Cardiac septum (tissue), 1 donor: ENCODE data around the gene WDPCP. TPM values are rescaled to one million over a fixed set of nuclear protein-coding genes. Genes with fewer than 3 reads are reported as not detected.
"Not testable (repeated sequence)": the region's sequence is repeated elsewhere in the genome, so short reads cannot be mapped to it uniquely, and the experiment has no call there.

ENCODE experiments used
- DNase-seq: peaks from one replicate; pipeline ENCODE4 v3.0.0-alpha.2; 2020; ENCODE audit warnings: low spot score
- intact Hi-C: fragments of 100-400 bp; cut with DNase I; formaldehyde crosslinking; loops from one replicate; pipeline ENCODE4 v1.14.0; 2022
- long read RNA-seq: library from polyadenylated mRNA; unstranded; transcript quantifications from one replicate; pipeline ENCODE4 v2.0.0, GENCODE V29; 2021
- total RNA-seq: library from RNA; stranded (reverse); fragmentation: NEBNext Ultra II Directional; extraction: Animal tissue kit (Norgen Biotek cat#: 25700); gene quantifications from one replicate; pipeline ENCODE4 v1.2.1, GENCODE V29; 2021
- donor health status: DM: no; HTN: no; CAD: no.

The WDPCP gene
- 27.3 TPM for total RNA-seq
- long read RNA-seq, partial matches to known transcripts, result 8 of 58 reads
- long read RNA-seq, other reads (novel, unspliced or antisense), result 47 of 58 reads

- peak; percentile 97 for DNase-seq
- intact Hi-C loops, result loop anchor here (5.0 kb wide), 1 partner anchor 254 kb away; the partner anchor contains the start of gene UGP2
Measured at GRCh38 chr2:63588385-63589147, at the start of gene WDPCP, which contains the start of gene MDH1. WDPCP (minus strand) TSS chr2:63588477; CDS start chr2:63588271, 206 bp downstream. MDH1 (plus strand) TSS chr2:63588963; CDS start chr2:63589044, 81 bp downstream.

DNA sequence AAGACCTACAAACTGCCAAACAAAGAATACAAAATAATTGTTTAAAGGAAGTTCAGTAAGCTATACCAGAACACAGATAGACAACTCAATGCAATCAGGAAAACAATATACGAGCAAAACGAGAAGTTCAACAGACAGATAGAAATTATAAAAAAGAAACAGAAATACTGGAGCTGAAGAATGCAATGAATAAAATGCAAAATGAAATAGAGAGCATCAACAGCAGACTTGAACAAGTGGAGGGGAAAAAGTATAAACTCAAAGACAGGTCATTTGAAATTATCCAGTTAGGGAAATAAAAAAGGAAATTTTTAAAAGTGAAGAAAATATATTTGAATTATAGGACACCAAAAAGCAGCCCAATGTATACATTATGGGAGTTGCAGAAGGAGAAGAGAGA is 44.1 kb upstream of the WDPCP start:
- DNase-seq, result no peak
- intact Hi-C loops, result no loop called here

DNA sequence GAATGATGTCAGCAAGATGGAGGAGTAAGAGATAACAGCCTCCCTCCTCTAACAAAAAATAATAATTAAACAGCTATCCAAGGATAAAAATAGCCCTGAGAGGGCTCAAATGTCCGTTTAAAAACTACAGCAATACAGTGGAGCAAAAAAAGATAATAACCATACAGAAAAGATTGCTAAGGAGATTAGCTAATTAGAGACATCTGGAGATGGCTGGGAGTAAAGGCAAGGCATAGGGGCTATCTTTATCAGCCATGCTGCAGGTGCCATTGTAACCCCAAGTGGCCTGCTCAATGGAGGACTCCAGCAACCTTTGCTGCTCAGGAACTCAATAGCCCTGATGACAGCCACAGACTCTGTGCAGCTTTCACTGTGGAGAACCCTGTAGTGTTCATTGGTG is 43.2 kb upstream of the WDPCP start:
- no peak for DNase-seq
- intact Hi-C loops, result no loop called here

DNA sequence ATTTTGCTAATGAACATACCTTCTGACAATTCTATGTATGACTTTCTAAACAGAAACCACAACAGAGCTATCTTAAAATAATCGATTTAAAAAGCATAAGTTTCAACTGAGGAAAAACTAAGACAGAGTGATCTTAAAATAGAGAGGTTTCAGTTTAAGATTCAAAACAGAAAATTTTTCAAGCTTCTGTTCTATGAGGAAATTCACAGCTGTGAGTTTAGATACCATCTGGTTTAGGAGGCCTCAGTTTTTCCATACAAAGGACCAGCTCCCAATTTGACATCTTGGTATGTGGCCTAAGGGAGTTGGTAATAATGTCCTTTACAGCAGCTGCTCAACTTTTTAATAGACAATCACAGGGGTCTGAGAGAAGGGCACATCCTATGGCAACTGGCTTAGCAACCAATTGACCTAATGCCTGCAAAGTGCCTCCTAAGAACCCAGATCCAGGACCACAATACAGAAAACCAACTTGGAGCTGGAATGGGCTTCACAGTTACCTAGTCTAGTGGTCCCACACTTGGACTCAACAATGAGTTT is 40.2 kb upstream of the WDPCP start:
- intact Hi-C loops, result no loop called here
- DNase-seq, result no peak

DNA sequence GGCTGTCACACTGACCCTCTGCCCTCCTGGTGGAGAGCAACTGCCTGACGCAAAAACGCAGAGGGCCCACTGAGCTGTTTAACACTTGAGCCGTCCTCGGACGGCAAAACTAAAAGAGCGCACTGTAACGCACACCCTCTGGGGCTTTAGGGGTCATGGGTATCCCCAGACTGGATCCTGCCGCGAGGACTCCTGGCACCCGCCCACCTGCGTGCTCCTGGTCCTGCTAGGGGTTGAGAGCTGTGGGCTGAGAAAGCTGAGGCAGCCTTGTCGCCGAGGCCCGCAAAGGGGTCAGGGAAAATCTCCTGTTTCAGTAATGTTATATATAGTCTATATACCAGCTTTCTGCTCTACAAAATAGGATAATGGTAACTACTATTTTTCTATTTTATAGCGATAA is 39.6 kb upstream of the WDPCP start:
- intact Hi-C loops, result no loop called here
- no peak for DNase-seq

DNA sequence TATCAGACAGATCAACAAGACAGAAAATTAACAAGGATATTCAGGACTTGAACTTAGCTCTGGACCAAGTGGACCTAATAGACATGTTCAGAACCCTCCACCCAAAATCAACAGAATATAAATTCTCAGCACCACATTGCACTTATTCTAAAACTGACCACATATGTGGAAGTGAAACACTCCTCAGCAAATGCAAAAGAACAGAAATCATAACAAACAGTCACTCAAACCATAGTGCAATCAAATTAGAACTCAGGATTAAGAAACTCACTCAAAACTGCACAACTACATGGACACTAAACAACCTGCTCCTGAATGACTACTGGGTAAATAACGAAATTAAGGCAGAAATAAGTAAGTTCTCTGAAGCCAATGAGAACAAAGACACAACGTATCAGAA is 35.5 kb upstream of the WDPCP start:
- DNase-seq, intact Hi-C loops: not testable (repeated sequence)

DNA sequence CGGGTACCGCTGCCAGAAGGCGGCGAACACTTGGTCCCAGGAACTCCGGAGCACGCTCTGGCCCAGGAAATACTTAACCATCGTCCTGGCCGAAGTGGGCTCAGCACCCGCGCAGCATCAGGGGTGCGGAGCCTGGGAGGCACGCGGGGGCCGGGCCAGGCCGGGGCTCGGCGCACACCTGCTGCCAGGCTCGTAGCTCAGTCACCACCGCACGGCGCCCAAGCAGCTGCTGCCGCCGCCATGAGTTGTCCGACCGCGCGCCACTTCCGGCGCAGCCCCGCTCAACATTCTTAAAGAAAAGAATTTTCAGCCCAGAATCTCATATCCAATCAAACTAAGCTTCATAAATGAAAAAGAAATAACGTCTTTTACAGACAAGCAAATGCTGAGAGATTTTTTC is 34.5 kb upstream of the WDPCP start:
- DNase-seq, result no peak
- intact Hi-C loops, result no loop called here

DNA sequence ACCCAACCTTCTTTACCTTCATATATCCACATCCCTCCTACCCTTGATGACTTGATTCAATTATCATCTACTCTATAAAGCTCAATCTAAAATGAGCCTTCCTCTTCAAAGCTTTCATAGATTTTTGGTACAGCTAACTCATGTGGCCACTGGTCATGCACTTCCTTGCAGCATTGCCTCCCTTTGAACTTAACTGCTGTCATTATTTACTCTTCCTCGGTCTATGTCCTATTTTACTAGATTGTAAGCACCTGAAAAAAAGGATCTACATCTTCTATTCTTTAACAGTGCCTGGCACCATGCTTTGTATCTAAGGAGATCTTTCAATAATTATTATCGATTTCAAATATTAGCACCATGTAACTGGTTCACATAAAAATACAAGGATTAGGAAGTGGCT is 31.1 kb upstream of the WDPCP start:
- no peak for DNase-seq
- intact Hi-C loops, result no loop called here

GRCh38 chr2:63617366-63617765 is 29.1 kb upstream of the WDPCP start:
- DNase-seq, result no peak
- intact Hi-C loops, result no loop called here

DNA sequence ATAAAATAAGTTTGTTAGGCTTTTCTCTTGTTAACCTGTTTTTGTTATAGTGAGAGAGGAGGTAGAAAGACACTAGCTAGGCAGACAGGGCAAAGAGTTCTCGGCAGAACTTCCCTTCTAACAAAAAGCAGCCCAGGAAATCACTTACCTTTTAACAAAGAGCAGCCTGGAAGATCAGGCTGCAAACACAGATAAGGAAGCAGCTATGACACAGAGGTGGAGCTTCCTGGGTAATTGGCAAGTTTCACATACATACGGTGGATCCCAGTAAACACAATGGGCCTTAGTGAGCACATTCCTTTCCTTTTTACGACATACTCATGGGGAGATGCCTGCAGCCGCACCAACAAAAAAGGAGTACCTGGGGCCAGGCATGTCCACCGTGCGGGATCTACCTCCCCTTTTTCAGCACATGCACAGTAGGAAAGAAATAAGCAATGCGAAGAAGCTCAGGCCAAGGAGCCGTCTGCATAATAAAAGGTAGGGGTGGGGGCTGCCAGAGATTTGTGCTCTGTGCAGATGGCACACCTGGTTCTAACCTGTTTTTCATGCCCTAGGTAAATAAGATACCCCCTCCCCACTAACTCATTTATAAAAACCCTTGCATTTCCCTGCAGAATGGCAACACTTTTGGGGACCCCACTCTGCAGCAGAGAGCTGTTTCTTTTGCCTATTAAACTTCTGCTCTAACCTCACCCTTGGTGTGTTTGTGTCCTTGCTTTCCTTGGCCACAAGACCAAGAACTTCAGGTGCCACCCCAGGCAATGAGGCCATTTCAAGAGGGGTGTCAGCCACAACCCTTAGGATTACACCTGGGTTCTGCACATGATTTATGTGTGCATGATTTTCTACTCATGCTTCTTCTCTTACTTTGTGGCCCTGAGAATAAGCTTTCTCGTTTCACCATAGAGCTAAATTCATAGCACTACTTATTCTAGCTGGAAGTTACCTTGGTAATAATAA is 27.0 kb upstream of the WDPCP start:
- no peak for DNase-seq
- intact Hi-C loops, result no loop called here

DNA sequence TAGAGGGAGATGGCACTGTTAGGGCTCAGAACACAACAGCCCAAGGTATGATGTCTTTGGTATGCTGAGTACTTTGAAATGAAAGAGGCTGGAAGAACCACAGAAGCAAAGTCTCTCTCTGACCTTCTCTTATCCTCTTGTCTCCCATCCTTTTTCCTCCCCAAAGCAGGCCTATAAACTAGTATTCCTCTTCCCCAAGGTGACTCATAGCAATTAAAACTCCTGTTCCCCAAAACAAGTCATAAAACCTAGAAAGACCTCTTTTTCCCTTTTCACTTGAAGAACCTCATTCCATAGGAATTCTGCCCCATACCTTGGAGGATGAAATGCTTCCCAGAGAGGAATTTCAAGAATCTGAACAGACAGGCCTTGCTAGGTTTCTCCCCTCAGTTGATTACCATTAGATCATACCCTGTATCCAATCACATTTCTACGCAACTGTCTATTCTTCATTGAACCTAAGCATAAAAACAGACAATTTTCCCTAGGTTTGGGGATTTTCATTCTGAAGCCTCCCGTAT is 26.2 kb upstream of the WDPCP start:
- intact Hi-C loops, result no loop called here

GRCh38 chr2:63613391-63613901 is 25.2 kb upstream of the WDPCP start:
- no peak for DNase-seq
- intact Hi-C loops, result no loop called here

More for the DNA sequence above, 26.2 kb upstream of the WDPCP start:
- no peak for DNase-seq

DNA sequence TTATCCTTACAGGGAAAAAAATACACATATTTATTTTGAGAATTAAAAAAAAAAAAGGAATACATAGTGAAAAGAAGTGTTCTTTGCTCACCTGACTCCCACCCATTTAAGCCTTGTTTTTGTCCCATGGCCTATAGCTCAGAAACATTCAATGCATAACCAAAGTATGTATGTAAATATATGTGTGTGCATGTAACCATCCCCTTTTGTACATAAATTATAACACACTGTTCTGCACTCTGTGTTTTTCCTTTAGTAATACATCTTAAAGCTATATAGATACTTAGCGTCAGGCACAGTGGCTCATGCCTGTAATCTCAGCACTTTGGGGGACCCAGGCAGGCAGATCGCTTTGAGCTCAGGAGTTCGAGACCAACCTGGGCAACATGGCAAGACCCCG is 22.2 kb upstream of the WDPCP start:
- intact Hi-C loops, result no loop called here
- no peak for DNase-seq

- intact Hi-C loops, result not testable (repeated sequence)
Measured at GRCh38 chr2:63608865-63609264, 20.6 kb upstream of the WDPCP start.

GRCh38 chr2:63604666-63605065 is 16.4 kb upstream of the WDPCP start:
- DNase-seq, result no peak
- intact Hi-C loops, result no loop called here

More at GRCh38 chr2:63608865-63609264, 20.6 kb upstream of the WDPCP start:
- DNase-seq, result not testable (repeated sequence)

- intact Hi-C loops, result no loop called here
- DNase-seq, result no peak
Measured at GRCh38 chr2:63600881-63601460, 12.7 kb upstream of the WDPCP start.

GRCh38 chr2:63598981-63599380 is 10.7 kb upstream of the WDPCP start:
- intact Hi-C loops, result no loop called here
- DNase-seq, result no peak

DNA sequence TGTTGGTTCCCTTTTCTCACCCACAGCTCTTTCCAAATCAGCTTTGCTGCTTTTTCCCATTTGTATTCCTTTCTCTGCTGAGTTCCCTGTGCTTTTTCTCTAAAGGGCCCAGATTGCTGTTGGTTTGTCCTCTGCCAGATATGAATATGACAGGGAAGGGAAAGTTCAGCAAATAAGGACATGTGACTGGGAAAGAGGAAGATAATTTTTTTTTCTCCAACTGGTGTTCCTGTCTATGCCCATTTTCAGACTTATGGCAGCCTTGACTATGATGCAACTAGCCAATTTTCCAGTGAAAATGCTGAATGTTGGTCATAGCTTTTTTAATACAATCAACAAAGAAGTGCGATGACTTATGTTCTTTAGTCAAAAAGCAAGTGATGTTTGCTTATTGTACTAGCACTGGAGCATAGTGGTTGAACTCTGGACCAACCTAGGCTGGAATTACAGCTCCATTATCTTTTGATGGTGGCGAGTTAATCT is 8.2 kb upstream of the WDPCP start:
- intact Hi-C loops, result no loop called here

GRCh38 chr2:63594660-63595059 is 6.4 kb upstream of the WDPCP start:
- DNase-seq, result no peak
- intact Hi-C loops, result no loop called here

More for the DNA sequence above, 8.2 kb upstream of the WDPCP start:
- no peak for DNase-seq
